Measurements from ENCODE around the gene ZFYVE28. TPM values are rescaled to one million over a fixed set of nuclear protein-coding genes. Genes with fewer than 3 reads are reported as not detected.

The ZFYVE28 gene
- total RNA-seq, 1 donor from 2014 or later: 5.6 TPM

DNA sequence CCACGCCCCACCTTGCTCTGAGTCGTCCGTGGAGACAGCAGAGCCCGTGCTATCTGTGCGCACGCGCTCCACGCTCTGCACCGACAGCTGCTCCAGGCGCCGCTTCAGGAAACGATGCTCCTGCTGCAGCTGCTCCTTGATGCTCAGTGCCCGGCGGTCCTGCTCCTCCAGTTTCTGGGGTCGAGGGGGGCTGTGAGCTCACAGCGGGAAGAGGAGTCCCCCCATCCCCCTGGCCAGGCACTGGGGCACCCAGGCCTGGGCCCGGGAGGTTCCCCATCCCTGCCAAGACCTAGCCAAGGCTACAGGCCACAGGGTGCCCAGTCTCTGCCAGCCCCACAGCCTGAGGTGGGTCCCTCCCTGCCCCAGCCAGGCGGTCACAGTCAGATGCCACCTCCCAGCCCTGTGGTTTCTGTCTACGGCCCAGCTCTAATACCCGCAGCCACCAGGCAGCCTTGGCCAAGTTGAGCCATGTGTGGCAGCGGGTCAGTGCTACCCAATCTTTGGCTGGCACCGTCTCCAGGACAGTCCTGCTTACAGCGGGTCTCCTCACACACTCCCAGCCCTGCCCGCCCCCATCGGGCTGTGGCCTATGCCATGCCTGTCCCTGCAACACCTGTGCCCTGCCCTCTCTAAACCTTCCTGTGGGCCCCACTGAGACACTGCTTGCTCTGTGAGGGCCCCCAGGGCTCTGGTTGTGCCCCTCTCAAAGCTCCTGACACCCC is 167.2 kb downstream of the ZFYVE28 start:
- peak; percentile 14 for DNase-seq
- TF ChIP-seq, protein P1, sequence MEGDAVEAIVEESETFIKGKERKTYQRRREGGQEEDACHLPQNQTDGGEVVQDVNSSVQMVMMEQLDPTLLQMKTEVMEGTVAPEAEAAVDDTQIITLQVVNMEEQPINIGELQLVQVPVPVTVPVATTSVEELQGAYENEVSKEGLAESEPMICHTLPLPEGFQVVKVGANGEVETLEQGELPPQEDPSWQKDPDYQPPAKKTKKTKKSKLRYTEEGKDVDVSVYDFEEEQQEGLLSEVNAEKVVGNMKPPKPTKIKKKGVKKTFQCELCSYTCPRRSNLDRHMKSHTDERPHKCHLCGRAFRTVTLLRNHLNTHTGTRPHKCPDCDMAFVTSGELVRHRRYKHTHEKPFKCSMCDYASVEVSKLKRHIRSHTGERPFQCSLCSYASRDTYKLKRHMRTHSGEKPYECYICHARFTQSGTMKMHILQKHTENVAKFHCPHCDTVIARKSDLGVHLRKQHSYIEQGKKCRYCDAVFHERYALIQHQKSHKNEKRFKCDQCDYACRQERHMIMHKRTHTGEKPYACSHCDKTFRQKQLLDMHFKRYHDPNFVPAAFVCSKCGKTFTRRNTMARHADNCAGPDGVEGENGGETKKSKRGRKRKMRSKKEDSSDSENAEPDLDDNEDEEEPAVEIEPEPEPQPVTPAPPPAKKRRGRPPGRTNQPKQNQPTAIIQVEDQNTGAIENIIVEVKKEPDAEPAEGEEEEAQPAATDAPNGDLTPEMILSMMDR (IDR thresholded peaks at IDR 0.05; ENCODE audit: borderline replicate concordance): no peak
- Histone ChIP-seq H3K27ac (replicated peaks) (no peak overlapping the region), H3K36me3 (peaks cover 74% of the 10 kb centered on the region), H3K9me3 (replicated peaks) (no peaks in the 10 kb centered on the region), H3K4me1 (peaks cover 41% of the 10 kb centered on the region), H3K27me3 (ENCODE audit: low read depth) (no peaks in the 10 kb centered on the region), H3K4me3 (no peak overlapping the region)
- intact Hi-C loops (cut with micrococcal nuclease): no loop called here

DNA sequence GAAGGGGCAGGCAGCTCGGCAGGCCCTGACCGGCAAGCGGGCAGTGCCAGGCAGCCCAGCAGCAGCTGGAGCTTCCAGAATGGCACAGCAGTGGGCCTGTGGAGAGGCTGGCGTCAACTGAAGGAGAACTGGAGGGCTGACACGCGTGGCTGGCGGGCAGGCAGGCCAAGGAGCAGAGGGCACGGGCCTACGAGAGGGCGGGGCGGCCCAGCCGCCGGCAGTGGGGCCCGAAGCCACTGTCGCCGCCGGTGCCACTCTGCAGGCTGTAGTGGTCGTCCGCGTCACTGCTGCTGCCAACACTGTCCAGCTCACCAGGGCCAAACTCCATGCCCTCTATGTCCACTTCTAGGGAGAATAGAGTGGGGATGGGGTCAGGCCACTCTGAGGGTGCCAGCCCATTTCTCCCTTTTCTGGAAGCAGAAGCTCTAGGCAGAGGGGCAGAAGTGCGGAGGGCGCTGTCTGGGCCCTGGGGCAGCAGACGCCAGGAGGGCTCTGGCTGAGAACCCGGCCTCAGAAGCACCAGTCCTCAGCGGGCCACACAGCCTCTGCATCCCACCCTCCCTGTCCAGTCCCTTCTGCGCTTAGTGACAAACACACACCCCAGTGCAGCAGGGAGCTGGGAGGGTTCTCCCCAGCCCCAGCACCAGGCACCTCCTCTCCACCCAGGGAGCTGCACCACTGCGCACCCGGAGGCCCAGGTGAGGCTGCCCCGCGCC is 167.9 kb downstream of the ZFYVE28 start:
- TF ChIP-seq, protein P1 (IDR thresholded peaks at IDR 0.05; ENCODE audit: borderline replicate concordance): no peak
- H3K4me3 ChIP-seq: no peak overlapping the region
- no peaks in the 10 kb centered on the region for H3K9me3 ChIP-seq (replicated peaks)
- H3K27ac ChIP-seq (replicated peaks): no peak overlapping the region
- peaks cover 74% of the 10 kb centered on the region for H3K36me3 ChIP-seq
- no peaks in the 10 kb centered on the region for H3K27me3 ChIP-seq (ENCODE audit: low read depth)
- H3K4me1 ChIP-seq: peaks cover 41% of the 10 kb centered on the region
- no peak for DNase-seq
- intact Hi-C loops (cut with micrococcal nuclease): no loop called here

DNA sequence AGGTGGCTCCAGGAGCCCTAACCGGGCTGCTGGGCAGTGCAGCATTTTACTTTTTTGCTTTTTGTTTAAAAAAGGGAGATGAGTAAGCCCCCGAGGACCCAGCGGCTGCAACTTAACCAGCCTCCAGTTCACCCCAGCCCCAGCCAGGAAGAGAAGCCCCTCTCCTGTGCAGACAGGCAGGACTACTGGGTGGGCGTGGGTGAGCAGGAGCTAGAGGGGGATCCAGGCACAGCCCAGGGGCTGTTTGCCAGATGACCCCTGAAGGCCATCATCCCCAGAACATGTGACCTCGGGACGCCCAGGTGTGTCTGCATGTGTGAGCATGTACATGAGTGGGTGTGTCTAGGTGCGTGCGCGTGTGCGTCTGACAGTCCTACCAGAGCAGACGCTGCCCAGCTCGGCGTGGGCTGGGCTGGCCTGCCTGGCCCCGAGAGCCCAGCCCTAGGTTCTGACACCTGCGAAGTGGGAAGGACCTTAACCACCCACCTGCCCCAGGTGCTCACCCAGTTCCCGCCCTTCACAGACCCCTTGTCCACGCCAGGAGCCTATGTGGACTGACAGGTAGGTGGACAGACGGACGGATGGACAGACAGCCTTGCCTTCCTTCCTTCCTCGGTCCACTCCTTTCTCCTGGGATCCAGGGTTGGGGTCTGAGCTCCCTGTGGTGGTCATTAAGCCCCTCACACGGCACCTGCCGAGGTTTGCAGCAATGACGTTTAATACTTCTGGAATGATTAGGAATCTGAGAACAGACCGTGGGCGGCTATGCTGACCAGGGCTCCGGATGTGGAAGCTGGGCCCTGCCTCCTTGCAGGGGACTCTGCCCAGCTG is 168.7 kb downstream of the ZFYVE28 start:
- DNase-seq: no peak
- H3K27me3 ChIP-seq (ENCODE audit: low read depth): no peaks in the 10 kb centered on the region
- no peak overlapping the region for H3K27ac ChIP-seq (replicated peaks)
- intact Hi-C loops (cut with micrococcal nuclease): no loop called here
- H3K4me1 ChIP-seq: peaks cover 41% of the 10 kb centered on the region
- TF ChIP-seq, protein P1 (IDR thresholded peaks at IDR 0.05; ENCODE audit: borderline replicate concordance): no peak
- no peak overlapping the region for H3K4me3 ChIP-seq
- peaks cover 70% of the 10 kb centered on the region for H3K36me3 ChIP-seq
- H3K9me3 ChIP-seq (replicated peaks): no peaks in the 10 kb centered on the region

DNA sequence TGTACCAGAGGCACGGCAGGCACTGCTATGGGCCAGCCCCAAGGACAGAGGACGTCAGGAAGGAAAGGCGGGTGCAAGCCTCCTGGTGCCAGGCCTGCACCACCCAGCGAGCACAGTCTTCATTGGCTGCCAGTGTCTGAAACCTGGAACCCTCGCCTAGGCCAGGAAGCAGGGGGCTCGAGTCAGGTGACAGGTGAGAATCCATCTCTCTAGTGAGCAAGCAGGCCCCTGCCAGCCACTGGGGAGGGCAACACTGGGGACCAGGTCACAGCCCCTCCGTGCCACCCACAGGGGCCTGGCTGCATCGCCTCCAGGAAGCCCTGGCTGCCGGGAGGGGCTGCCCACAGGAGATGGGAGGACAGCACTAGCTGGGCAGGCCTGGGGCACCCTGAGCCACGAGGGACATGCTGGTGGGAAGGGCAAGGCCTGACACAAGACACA is 169.6 kb downstream of the ZFYVE28 start:
- peaks cover 41% of the 10 kb centered on the region for H3K4me1 ChIP-seq
- H3K27me3 ChIP-seq (ENCODE audit: low read depth): no peaks in the 10 kb centered on the region
- H3K4me3 ChIP-seq: no peak overlapping the region
- peaks cover 61% of the 10 kb centered on the region for H3K36me3 ChIP-seq
- H3K27ac ChIP-seq (replicated peaks): no peak overlapping the region
- intact Hi-C loops (cut with micrococcal nuclease): no loop called here
- H3K9me3 ChIP-seq (replicated peaks): no peaks in the 10 kb centered on the region
- DNase-seq: no peak
- TF ChIP-seq, protein P1 (IDR thresholded peaks at IDR 0.05; ENCODE audit: borderline replicate concordance): no peak

DNA sequence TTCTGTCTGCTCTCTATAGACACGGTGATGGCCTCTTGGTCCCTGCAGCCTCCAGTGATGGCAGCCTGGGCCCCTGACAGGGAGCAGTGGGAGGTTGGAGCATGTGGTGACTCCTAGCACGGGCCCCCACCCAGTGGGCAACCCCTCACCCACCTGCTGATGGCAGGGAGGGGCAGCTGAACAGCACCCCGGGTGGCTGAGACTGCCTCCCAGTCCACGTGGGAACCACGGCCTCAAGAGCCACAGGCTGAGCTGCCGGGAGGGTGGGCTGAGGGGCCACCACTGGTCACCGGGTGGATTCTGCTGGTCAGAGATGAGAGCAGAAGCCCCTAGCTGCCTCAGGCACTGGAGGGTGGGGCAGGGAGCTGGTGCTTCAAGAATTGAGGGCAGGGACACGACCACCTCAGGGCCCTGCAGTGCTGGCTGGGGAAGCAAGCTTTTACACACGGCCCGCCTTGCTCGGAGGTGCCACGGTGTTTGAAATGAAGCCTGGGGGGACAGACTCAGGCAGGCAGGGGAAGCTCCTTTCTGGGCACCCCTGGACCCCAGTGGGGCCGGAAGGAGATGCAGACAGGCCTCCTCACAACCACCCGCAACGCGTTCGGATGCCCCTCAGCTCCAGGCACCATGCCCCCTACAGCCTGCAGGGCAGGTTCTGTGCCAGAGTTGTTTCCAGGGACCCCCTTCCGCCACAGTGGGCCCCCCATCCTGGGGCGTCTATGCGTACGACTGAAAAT is 170.2 kb downstream of the ZFYVE28 start:
- H3K9me3 ChIP-seq (replicated peaks): no peaks in the 10 kb centered on the region
- H3K4me3 ChIP-seq: no peak overlapping the region
- TF ChIP-seq, protein P1 (IDR thresholded peaks at IDR 0.05; ENCODE audit: borderline replicate concordance): no peak
- intact Hi-C loops (cut with micrococcal nuclease): no loop called here
- no peak overlapping the region for H3K27ac ChIP-seq (replicated peaks)
- H3K27me3 ChIP-seq (ENCODE audit: low read depth): no peaks in the 10 kb centered on the region
- H3K4me1 ChIP-seq: peaks cover 41% of the 10 kb centered on the region
- H3K36me3 ChIP-seq: peaks cover 56% of the 10 kb centered on the region
- DNase-seq: no peak
